NOMO-1 (cell line): ENCODE results near the gene CCHCR1.
"Not testable (repeated sequence)": the region's sequence is repeated elsewhere in the genome, so short reads cannot be mapped to it uniquely, and the experiment has no call there.

Experiments
- DNase-seq, 2 experiments: peaks; one replicate each; lab custom pipeline; 2025; ENCODE audit not compliant: unreplicated experiment in 2 of 2; lab: John Stamatoyannopoulos, UW

Gene CCHCR1

GRCh38 chr6:31164475-31165063, 7.0 kb upstream of the CCHCR1 start:
- DNase-seq: not testable (repeated sequence)

GRCh38 chr6:31163922-31164321, 6.3 kb upstream of the CCHCR1 start:
- no peak for DNase-seq

- DNase-seq: no peak
Measured at GRCh38 chr6:31162463-31163165, 5.0 kb upstream of the CCHCR1 start.

GRCh38 chr6:31161216-31162126, 3.9 kb upstream of the CCHCR1 start:
- no peak for DNase-seq

GRCh38 chr6:31158863-31159855, 1.6 kb upstream of the CCHCR1 start:
- DNase-seq: peak in 1 of 2 experiments; percentile 54

GRCh38 chr6:31158140-31158862, 699 bp upstream of the CCHCR1 start, which contains the start of gene TCF19:
TCF19 (plus strand) TSS chr6:31158589; CDS start chr6:31159470, 881 bp downstream.
- DNase-seq: peak; percentile 98 to 99

- no peak for DNase-seq
Measured at GRCh38 chr6:31156641-31157040, 961 bp downstream of the CCHCR1 start.

- no peak for DNase-seq
Measured at GRCh38 chr6:31154436-31154835, 3.2 kb downstream of the CCHCR1 start.

- no peak for DNase-seq
Measured at GRCh38 chr6:31152781-31153180, 4.8 kb downstream of the CCHCR1 start.

GRCh38 chr6:31149827-31150447, 7.7 kb downstream of the CCHCR1 start:
- no peak for DNase-seq

- DNase-seq: no peak
Measured at GRCh38 chr6:31145386-31145785, 12.2 kb downstream of the CCHCR1 start.

GRCh38 chr6:31144970-31145340, 12.6 kb downstream of the CCHCR1 start:
- no peak for DNase-seq

- no peak for DNase-seq
Measured at GRCh38 chr6:31144296-31144969, 13.2 kb downstream of the CCHCR1 start.

- no peak for DNase-seq
Measured at GRCh38 chr6:31143148-31143547, 14.5 kb downstream of the CCHCR1 start.

GRCh38 chr6:31142361-31142761, 15.2 kb downstream of the CCHCR1 start:
- DNase-seq: no peak

- DNase-seq: no peak
Measured at GRCh38 chr6:31140643-31141042, 17.0 kb downstream of the CCHCR1 start.

- DNase-seq: no peak
Measured at GRCh38 chr6:31139599-31139998, 18.0 kb downstream of the CCHCR1 start.

GRCh38 chr6:31138982-31139381, 18.6 kb downstream of the CCHCR1 start, which contains the start of gene PSORS1C2:
PSORS1C2 (minus strand) TSS chr6:31139066; CDS start chr6:31139026, 40 bp downstream.
- no peak for DNase-seq
